ENCODE results near the gene CHRDL1.
"Not testable (repeated sequence)": the region's sequence is repeated elsewhere in the genome, so short reads cannot be mapped to it uniquely, and the experiment has no call there.

The CHRDL1 gene

GRCh38 chrX:110795645-110796406 lies at the start of gene CHRDL1:
TSS of gene CHRDL1 (minus strand) at chrX:110795817. CDS start at chrX:110792181, 3,636 bp downstream.
- DNase-seq: no peak

DNA sequence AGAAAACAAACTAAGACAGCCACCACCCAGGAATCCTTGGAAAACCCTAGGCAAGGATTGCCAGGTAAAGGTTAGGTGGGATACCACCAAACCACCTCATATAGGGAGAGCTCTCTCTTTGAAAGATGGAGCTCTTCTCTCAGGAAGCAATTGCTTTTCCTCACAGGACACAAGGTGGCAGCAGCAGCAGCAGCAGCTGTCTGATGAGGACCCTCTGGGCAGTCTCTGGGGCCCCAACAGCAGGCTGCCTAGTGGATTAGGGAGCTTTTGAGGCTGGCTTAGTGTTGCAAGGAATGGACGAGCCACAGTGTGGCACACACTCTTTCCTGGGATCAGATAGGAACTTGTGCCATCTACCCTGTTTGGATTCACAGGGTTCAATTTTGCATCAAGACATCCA lies 41.4 kb upstream of the CHRDL1 start:
- DNase-seq: no peak

- DNase-seq: peak; percentile 23
Observed at GRCh38 chrX:110836451-110836850, 40.8 kb upstream of the CHRDL1 start.

DNA sequence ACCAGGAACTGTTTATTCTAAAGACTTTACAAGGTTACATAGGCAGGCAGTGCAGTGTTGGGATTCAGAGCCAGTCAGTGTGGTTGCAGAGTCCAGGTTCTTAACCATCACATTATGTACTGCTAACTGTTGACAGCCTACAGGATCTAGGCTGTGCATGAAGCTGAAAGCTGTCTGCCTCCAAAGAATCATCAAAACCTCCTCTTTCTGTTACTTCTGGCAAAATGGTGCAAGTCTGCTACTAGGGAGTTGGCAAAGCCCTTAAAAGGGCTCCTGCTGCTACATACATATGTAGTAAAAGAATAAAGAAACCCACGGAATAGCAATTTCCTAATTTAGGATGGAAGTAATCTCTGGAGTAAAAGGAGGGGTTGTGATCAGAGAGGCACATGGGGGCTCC lies 40.4 kb upstream of the CHRDL1 start:
- no peak for DNase-seq

DNA sequence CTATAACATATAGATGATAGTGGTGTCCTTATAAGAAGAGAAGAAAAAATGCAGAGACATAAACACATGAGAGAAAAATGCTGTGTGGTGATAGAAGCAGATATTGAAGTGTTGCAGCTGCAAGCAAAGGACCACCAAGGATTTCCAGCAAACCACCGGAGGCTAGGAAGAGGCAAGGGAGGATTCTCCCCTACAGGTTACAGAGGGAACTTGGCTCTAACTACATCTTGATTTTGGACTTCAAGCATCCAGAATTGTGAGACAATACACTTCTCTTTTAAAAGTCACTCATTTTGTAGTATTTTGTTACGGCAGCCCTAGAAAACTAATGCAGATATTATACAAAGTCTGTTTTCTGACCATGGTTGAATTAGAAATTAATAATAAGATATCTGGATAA lies 30.4 kb upstream of the CHRDL1 start:
- no peak for DNase-seq

DNA sequence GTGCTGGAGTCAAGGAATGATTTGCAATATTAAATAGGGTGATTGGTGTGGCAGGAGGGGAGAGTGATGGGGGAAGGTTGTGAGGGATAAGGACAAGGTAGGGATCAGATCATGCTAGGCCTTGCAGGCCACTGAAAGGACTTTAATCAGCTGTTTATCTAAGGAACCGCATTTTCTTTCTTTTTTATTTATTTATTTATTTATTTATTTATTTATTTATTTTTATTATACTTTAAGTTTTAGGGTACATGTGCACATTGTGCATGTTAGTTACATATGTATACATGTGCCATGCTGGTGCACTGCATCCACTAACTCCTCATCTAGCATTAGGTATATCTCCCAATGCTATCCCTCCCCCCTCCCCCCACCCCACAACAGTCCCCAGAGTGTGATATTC lies 20.9 kb upstream of the CHRDL1 start:
- not testable (repeated sequence) for DNase-seq

GRCh38 chrX:110806145-110806544 lies 10.5 kb upstream of the CHRDL1 start:
- DNase-seq: no peak

GRCh38 chrX:110805303-110805702 lies 9.7 kb upstream of the CHRDL1 start:
- DNase-seq: no peak

DNA sequence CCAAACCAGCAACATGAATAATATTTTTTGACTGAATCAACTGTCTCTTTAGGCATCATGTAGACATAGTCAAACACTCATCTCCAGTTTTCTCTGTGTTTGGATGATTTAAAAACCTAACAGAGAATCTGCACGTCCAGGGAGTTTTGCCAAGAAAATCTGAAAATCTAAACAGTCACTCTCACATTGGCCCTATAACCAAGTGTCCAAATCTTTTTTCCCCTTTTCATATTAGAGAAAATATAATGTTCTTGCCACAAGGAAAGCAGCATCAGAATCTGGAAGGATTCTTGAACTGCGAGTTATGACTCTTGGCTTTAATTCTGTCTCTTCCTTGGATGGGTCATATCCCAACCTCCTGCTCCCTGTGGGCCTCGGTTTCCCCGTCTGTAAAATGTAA lies 8.8 kb upstream of the CHRDL1 start:
- DNase-seq: no peak

GRCh38 chrX:110803506-110803905 lies 7.9 kb upstream of the CHRDL1 start:
- no peak for DNase-seq

DNA sequence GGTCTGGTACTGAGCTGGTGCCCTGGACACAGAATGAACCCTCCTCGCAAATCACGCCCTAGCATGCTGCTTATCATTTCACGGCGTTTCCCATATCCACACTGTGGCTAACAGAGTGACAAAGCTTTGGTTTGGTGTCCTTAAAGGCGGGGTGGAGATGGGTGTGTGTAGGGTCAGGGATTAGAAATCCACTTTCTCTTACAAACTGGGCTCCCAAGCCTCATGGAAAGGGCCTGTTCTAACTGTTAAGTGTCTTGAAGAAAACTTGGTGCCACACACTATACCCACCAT lies 735 bp upstream of the CHRDL1 start:
- DNase-seq: no peak

DNA sequence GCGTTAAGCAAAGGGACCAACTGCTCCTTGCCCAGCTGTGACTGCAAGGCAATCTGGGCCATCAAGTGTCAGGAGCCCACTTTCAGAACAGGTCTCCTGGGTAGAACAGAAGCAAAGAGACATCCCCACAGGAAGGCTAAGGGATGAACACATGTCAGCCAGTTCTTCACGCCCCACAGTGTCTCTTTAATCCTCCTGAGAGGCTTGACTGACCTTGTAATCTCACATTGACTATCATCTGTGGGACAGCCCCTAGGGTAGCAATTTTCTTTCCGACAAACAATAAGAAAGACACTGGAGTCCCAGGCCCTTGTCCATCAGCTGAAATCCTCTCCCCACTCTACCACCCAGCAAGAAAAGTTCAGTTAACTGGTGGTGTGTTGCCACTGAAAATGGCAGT lies 1.0 kb downstream of the CHRDL1 start:
- no peak for DNase-seq

GRCh38 chrX:110791071-110791470 lies 4.5 kb downstream of the CHRDL1 start:
- DNase-seq: no peak

GRCh38 chrX:110786486-110786885 lies 9.1 kb downstream of the CHRDL1 start:
- no peak for DNase-seq

GRCh38 chrX:110759785-110760184 lies 35.8 kb downstream of the CHRDL1 start:
- no peak for DNase-seq

DNA sequence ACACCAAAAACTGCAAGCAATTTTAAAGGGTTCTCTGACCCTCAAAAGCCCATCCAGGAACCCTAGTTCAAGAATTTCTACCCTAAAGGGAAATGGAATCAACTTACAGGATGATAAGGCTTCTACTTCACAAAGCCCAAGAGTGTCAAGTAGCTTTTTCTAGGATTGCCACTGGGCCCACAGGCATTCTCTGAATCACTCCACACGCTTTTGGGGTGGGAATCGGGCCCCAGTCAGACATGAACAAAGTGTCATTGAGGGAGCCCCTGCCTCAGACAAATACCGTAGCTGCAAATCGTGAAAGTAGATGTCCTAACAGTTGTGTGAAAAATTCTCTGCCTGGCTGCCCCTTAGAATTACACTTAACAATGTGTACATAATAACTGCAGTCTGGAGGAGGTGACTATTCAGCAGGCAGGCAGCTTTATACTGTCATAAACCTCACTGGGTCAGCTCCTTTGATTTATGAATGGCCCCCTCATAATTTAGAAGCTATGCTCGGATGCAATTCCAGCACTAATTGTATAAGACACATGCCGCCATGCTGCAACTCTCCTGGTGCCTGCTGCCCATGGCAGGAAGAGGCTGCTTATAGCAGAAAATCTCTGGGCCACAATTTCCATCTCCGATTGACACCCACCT lies 36.7 kb downstream of the CHRDL1 start:
- no peak for DNase-seq

DNA sequence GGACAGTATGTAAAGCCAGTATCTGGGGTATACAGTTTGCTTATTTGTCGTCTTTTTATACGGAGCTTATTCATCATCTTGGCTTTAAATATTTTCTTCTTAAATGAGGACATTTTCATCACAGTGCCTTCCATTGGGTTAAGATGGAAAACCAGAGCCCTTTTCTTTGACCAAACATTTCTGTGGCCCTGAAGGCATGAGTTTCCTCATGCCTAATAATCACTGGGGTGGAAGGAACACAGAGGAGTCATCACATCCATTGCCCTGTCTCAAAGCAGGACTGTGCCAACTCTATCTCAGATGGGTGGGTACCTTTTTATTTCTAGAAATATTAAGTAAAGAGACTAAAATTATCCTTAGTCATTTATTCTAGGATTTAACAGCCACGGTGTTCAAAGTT lies 40.0 kb downstream of the CHRDL1 start:
- no peak for DNase-seq

- no peak for DNase-seq
Observed at GRCh38 chrX:110755061-110755460, 40.6 kb downstream of the CHRDL1 start.

GRCh38 chrX:110750526-110751189 lies 45.0 kb downstream of the CHRDL1 start:
- no peak for DNase-seq

- DNase-seq: peak; percentile 14
Observed at GRCh38 chrX:110748256-110748806, 47.3 kb downstream of the CHRDL1 start.

GRCh38 chrX:110746014-110746413 lies 49.6 kb downstream of the CHRDL1 start:
- DNase-seq: no peak

DNA sequence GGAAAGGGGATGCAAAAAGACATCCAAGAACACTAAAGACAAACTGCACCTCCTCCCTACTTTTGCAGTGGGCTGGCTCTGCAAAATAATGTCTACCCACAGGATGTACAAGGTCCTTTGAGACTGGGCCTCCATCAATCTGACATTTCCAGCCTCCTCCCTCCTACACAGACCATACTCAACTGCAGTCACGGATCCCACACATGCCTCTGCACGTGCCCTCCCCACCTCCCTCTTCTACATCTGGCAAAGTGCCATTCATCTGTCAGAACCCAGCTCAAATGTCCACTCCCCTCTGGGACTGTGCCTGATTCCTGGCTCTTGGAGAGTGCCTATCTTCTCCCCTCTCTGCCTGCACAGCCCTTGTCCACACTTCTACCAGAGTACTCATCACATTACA lies 50.3 kb downstream of the CHRDL1 start:
- DNase-seq: no peak

GRCh38 chrX:110743679-110744340 lies 51.8 kb downstream of the CHRDL1 start:
- DNase-seq: no peak
